HepG2 (cell line): ENCODE measurements around the gene CCNI2. TPM values are rescaled to one million over a fixed set of nuclear protein-coding genes. Genes with fewer than 3 reads are reported as not detected.

ENCODE experiments used
- ATAC-seq: fragments of 200-7000 bp; cut with Tn5 transposase; 3 replicates; pipeline ENCODE4 v1.9.1; 2020; ENCODE audit warnings: mild to moderate bottlenecking, moderate library complexity
- BruUV-seq: library from RNA; stranded (reverse); fragments of 400-500 nt; replicated peaks from 2 replicates; lab custom pipeline; 2021; lab: Mats Ljungman, UMichigan
- CTCF ChIA-PET: fragments of 300-600 bp; formaldehyde crosslinking; extraction: SDS; loops from one replicate; lab custom pipeline; 2021; ENCODE audit warnings: low total read pairs, inconsistent platforms, low intra/inter-chr PET ratio; lab: Yijun Ruan, JAX
- POLR2A ChIA-PET: fragments of 350-600 bp; sonication (Branson Sonifier 250); formaldehyde crosslinking; loops from one replicate; lab custom pipeline; 2020; ENCODE audit warnings: antibody characterized with exemption, inconsistent platforms; lab: Yijun Ruan, JAX
- DNase-seq: peaks from one replicate; pipeline ENCODE4 v3.0.0-alpha.2; 2015; ENCODE audit warnings: low spot score
- FAIRE-seq: peaks from 3 replicates; lab custom pipeline; 2011; peaks lifted over from hg19 to GRCh38; lab: Jason Lieb, UNC
- H2AFZ ChIP-seq: one replicate; pipeline ENCODE4 v1.6.1; 2011; ENCODE audit warnings: low read length, inconsistent platforms
- H3K27ac ChIP-seq: fragments of 300-600 bp; 3 replicates; pipeline ENCODE4 v1.8.0; 2011; ENCODE audit warnings: mixed run types, mild to moderate bottlenecking, mixed read lengths, low read length, inconsistent platforms; ENCODE audit not compliant: insufficient read depth; ENCODE audit errors: extremely low read length
- H3K27me3 ChIP-seq, 2 experiments: fragments of 200-600 bp in 1 of 2; 2 replicates in 1 of 2; 3 replicates in 1 of 2; pipeline versions ENCODE4 v1.6.0 to v1.8.0; 2011; ENCODE audit warnings: low read length in 2 of 2, mild to moderate bottlenecking in 2 of 2, moderate library complexity in 2 of 2, inconsistent platforms in 1 of 2; ENCODE audit not compliant: insufficient read depth in 2 of 2, control insufficient read depth in 1 of 2
- H3K36me3 ChIP-seq, 2 experiments: fragments of 200-600 bp in 1 of 2; replicated peaks in 1 of 2; 2 replicates in 1 of 2; 3 replicates in 1 of 2; pipeline versions ENCODE4 v1.5.1 to v1.8.0; 2011; ENCODE audit warnings: low read length in 2 of 2, inconsistent platforms in 1 of 2; ENCODE audit not compliant: insufficient read depth in 2 of 2, control insufficient read depth in 1 of 2
- H3K4me1 ChIP-seq: 2 replicates; pipeline ENCODE4 v1.5.1; 2012; ENCODE audit warnings: low read length, inconsistent platforms; ENCODE audit not compliant: insufficient read depth
- H3K4me2 ChIP-seq: 2 replicates; pipeline ENCODE4 v1.6.0; 2011; ENCODE audit warnings: low read depth, low read length, inconsistent platforms
- H3K4me3 ChIP-seq, 3 experiments: fragments of 200-600 bp in 1 of 3; sonication (generic), shearing (Covaris generic) in 1 of 3; replicated peaks in 1 of 3; 2 replicates each; pipeline ENCODE4 v1.5.1; 2011 to 2016; ENCODE audit warnings: low read length in 3 of 3, inconsistent platforms in 2 of 3, low read depth in 2 of 3, mild to moderate bottlenecking in 2 of 3, control low read depth in 1 of 3, mixed read lengths in 1 of 3; ENCODE audit not compliant: insufficient read depth in 1 of 3
- H3K79me2 ChIP-seq: one replicate; pipeline ENCODE4 v1.6.1; 2011; ENCODE audit warnings: low read length, inconsistent platforms; ENCODE audit not compliant: insufficient read depth
- H3K9ac ChIP-seq: 2 replicates; pipeline ENCODE4 v1.6.0; 2011; ENCODE audit warnings: mild to moderate bottlenecking, low read depth, low read length, inconsistent platforms; ENCODE audit not compliant: insufficient read depth
- H3K9me3 ChIP-seq: 2 replicates; pipeline ENCODE4 v1.5.1; 2012; ENCODE audit warnings: mild to moderate bottlenecking, low read length
- H4K20me1 ChIP-seq: 2 replicates; pipeline ENCODE4 v1.6.0; 2011; ENCODE audit warnings: inconsistent platforms, mild to moderate bottlenecking, low read length, moderate library complexity; ENCODE audit not compliant: insufficient read depth
- GATAD1 ChIP-seq: IDR thresholded peaks from 2 replicates; pipeline ENCODE4 v1.6.1; 2016; ENCODE audit warnings: missing genetic modification reagents, missing compliant biosample characterization
- PHB2 ChIP-seq: fragments of 450-650 bp; IDR thresholded peaks from 2 replicates; pipeline ENCODE4 v1.6.1; 2018; ENCODE audit not compliant: partially characterized antibody
- ZBTB38 ChIP-seq: sonication (generic); formaldehyde crosslinking; IDR thresholded peaks from 2 replicates; pipeline ENCODE4 v1.5.1; 2020; ENCODE audit warnings: mild to moderate bottlenecking, missing genetic modification reagents
- ZFY ChIP-seq: sonication (generic); formaldehyde crosslinking; IDR thresholded peaks from 2 replicates; pipeline ENCODE4 v1.4.0; 2020; ENCODE audit warnings: missing genetic modification reagents
- ZNF382 ChIP-seq: sonication (generic); formaldehyde crosslinking; IDR thresholded peaks from 2 replicates; pipeline ENCODE4 v1.5.0; 2020; ENCODE audit warnings: missing genetic modification reagents, mild to moderate bottlenecking, borderline replicate concordance
- ZNF557 ChIP-seq: sonication (generic); formaldehyde crosslinking; IDR thresholded peaks from 2 replicates; pipeline ENCODE4 v1.4.0; 2020; ENCODE audit warnings: missing genetic modification reagents
- WGBS: methylation state at CpG from one replicate; pipeline ENCODE4 v1.1.6; 2017; ENCODE audit warnings: low lambda C conversion rate; 5-methylcytosine and 5-hydroxymethylcytosine counted together
- in situ Hi-C: cut with HindIII; loops from 2 replicates; pipeline ENCODE4 v1.10.0; 2017; ENCODE audit warnings: low pct_unique_long_range_greater_than_20kb; ENCODE audit not compliant: extremely low pct_ligation_motif_present
- intact Hi-C: fragments of 100-400 bp; cut with micrococcal nuclease; formaldehyde crosslinking; loops from one replicate; pipeline ENCODE4 v1.10.0; 2022; ENCODE audit not compliant: unreplicated experiment
- polyA plus RNA-seq, 8 experiments: library from polyadenylated mRNA; depleted of rRNA in 3 of 8; stranded (reverse) in 7 of 8; unstranded in 1 of 8; fragments of >200 nt; fragmentation: Illumina TruSeq in 4 of 8; extraction: Trizol in 4 of 8; gene quantifications; 2 replicates each; pipeline versions ENCODE4 v1.2.1 to v1.2.3, GENCODE V29; 2011 to 2016; ENCODE audit warnings: low read depth in 4 of 8, missing spikeins in 1 of 8, mixed read lengths in 1 of 8; ENCODE audit not compliant: insufficient read depth in 1 of 8
- total RNA-seq, 5 experiments: library from RNA; depleted of rRNA; stranded (reverse); fragments of >200 nt; fragmentation: Illumina TruSeq; extraction: Trizol; gene quantifications; 2 replicates each; pipeline ENCODE4 v1.2.3, GENCODE V29; 2016; ENCODE audit warnings: low read depth in 1 of 5
- TF ChIP-seq, protein P1 (sequence below): sonication (generic); formaldehyde crosslinking; IDR thresholded peaks from 2 replicates; pipeline ENCODE4 v1.5.0; 2020; ENCODE audit warnings: mild to moderate bottlenecking, missing genetic modification reagents, borderline replicate concordance
- TF ChIP-seq, protein P2 (sequence below): sonication (generic); formaldehyde crosslinking; IDR thresholded peaks from 2 replicates; pipeline ENCODE4 v1.5.1; 2020; ENCODE audit warnings: mild to moderate bottlenecking, missing genetic modification reagents, borderline replicate concordance
- TF ChIP-seq, protein P3 (sequence below): IDR thresholded peaks from 2 replicates; pipeline ENCODE4 v1.4.0; 2020; ENCODE audit warnings: mild to moderate bottlenecking, missing genetic modification reagents

CCNI2 gene
- total and polyA plus RNA-seq, 2 of the 13 experiments (the other 11 are each of a cell fraction or from before 2014, with no cell fraction given) = not detected

DNA sequence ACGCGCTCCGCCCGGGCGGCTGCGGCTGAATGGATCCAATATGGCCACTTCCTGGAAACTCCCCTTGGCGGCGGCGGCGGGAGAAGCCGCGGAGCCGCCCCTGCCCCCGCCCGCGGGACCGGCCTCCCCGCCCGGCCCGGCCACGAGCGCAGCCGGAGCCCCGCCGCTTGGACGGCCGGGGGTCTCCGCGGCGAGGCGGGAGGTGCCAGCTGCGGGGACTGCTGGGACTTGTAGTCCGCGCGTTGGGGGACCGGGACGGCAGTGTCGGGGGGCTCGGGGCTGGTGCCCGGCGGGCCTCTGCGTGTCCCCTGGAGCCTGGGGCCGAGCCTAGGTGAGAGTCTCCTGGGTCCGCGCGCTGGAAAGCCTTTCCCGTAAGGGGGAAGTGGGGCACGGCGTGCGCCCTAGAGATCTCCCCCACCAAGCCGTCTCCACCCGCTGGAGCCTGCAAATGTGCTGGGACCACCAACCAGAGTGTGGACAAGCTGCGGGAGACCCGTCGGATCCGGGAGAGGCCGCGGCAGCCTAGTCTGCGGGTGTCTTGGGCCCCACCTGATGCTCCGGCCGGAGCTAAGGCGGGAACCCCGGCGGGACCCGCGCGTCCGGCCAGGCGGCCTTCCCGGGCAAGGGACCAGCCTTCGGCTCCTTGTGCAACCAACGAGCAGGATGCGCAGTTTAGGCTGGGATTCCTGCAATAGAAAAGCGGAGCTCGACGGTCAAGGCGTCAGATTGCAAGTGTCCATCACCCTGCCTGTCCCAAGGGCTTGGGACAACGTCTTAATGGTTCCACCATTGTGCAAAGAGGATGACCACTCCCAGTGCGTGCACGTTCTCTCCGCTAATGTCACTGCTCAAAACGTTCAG lies 30.2 kb downstream of the CCNI2 start, which contains the start of gene SEPTIN8 (continued):
- TF ChIP-seq, protein P1, sequence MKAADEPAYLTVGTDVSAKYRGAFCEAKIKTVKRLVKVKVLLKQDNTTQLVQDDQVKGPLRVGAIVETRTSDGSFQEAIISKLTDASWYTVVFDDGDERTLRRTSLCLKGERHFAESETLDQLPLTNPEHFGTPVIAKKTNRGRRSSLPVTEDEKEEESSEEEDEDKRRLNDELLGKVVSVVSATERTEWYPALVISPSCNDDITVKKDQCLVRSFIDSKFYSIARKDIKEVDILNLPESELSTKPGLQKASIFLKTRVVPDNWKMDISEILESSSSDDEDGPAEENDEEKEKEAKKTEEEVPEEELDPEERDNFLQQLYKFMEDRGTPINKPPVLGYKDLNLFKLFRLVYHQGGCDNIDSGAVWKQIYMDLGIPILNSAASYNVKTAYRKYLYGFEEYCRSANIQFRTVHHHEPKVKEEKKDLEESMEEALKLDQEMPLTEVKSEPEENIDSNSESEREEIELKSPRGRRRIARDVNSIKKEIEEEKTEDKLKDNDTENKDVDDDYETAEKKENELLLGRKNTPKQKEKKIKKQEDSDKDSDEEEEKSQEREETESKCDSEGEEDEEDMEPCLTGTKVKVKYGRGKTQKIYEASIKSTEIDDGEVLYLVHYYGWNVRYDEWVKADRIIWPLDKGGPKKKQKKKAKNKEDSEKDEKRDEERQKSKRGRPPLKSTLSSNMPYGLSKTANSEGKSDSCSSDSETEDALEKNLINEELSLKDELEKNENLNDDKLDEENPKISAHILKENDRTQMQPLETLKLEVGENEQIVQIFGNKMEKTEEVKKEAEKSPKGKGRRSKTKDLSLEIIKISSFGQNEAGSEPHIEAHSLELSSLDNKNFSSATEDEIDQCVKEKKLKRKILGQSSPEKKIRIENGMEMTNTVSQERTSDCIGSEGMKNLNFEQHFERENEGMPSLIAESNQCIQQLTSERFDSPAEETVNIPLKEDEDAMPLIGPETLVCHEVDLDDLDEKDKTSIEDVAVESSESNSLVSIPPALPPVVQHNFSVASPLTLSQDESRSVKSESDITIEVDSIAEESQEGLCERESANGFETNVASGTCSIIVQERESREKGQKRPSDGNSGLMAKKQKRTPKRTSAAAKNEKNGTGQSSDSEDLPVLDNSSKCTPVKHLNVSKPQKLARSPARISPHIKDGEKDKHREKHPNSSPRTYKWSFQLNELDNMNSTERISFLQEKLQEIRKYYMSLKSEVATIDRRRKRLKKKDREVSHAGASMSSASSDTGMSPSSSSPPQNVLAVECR (CRISPR knock-in tag) = peak; percentile 36; the same call in 1 of the 2 replicates
- TF ChIP-seq ZFY (CRISPR knock-in tag) = peak; percentile 65

DNA sequence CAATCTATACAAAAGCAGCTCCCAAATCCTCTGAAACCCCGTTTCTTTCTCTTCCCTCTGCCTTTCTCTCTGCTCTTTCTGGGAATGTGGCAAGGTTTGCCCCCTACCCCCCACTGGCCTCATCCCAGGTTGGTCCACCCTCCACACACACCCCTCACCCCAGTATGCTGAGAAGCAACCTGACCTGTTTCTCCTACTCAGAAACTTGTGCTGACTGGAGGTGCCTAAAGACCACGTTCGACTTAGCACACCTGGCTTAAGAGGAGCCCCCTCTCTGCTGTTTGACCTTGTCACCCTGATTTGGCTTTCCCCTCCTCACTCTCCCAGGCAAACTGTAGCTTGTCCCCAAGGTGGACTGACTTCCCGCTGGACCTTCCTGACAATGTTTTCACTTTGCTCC lies 30.9 kb downstream of the CCNI2 start:
- Histone ChIP-seq H3K4me3 (peak overlapping the region in 2 of 3 experiments; percentile 66 to 93; a peak in 4 of 6 replicates), H3K9ac (no peak overlapping the region), H3K9me3 (no peaks in the 10 kb centered on the region), H3K79me2 (peaks cover 32% of the 10 kb centered on the region)
- no peak for DNase-seq
- in situ Hi-C loops = no loop called here
- no peak for TF ChIP-seq ZNF557
- no peak for TF ChIP-seq ZBTB38 (CRISPR knock-in tag)
- TF ChIP-seq ZNF382 (CRISPR knock-in tag) = no peak
- 0 out of 2 replicates have a peak, but pooled peaks have one; percentile 3 for TF ChIP-seq GATAD1 (CRISPR knock-in tag)
- no peak for TF ChIP-seq PHB2
- TF ChIP-seq, protein P2, sequence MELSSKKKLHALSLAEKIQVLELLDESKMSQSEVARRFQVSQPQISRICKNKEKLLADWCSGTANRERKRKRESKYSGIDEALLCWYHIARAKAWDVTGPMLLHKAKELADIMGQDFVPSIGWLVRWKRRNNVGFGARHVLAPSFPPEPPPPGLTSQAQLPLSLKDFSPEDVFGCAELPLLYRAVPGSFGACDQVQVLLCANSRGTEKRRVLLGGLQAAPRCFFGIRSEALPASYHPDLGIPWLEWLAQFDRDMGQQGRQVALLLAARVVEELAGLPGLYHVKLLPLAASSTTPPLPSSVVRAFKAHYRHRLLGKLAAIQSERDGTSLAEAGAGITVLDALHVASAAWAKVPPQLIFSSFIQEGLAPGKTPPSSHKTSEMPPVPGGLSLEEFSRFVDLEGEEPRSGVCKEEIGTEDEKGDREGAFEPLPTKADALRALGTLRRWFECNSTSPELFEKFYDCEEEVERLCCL = no peak
- TF ChIP-seq, protein P3, sequence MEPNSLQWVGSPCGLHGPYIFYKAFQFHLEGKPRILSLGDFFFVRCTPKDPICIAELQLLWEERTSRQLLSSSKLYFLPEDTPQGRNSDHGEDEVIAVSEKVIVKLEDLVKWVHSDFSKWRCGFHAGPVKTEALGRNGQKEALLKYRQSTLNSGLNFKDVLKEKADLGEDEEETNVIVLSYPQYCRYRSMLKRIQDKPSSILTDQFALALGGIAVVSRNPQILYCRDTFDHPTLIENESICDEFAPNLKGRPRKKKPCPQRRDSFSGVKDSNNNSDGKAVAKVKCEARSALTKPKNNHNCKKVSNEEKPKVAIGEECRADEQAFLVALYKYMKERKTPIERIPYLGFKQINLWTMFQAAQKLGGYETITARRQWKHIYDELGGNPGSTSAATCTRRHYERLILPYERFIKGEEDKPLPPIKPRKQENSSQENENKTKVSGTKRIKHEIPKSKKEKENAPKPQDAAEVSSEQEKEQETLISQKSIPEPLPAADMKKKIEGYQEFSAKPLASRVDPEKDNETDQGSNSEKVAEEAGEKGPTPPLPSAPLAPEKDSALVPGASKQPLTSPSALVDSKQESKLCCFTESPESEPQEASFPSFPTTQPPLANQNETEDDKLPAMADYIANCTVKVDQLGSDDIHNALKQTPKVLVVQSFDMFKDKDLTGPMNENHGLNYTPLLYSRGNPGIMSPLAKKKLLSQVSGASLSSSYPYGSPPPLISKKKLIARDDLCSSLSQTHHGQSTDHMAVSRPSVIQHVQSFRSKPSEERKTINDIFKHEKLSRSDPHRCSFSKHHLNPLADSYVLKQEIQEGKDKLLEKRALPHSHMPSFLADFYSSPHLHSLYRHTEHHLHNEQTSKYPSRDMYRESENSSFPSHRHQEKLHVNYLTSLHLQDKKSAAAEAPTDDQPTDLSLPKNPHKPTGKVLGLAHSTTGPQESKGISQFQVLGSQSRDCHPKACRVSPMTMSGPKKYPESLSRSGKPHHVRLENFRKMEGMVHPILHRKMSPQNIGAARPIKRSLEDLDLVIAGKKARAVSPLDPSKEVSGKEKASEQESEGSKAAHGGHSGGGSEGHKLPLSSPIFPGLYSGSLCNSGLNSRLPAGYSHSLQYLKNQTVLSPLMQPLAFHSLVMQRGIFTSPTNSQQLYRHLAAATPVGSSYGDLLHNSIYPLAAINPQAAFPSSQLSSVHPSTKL (CRISPR knock-in tag) = no peak
- TF ChIP-seq, all 625 proteins: peak for 1
- 85% methylated on average over 4 of the region's 4 CpGs for WGBS
- POLR2A ChIA-PET = interaction anchor here (2.8 to 4.2 kb wide), 2 partner anchors 29 to 42 kb away, joined by 10 to 21 read pairs; no protein-coding TSS in a partner anchor
- H3K4me1 ChIP-seq = peaks cover 40% of the 10 kb centered on the region
- H4K20me1 ChIP-seq = no peaks in the 10 kb centered on the region
- ATAC-seq = no peak
- no peaks in the 10 kb centered on the region for H3K36me3 ChIP-seq
- CTCF ChIA-PET = no interaction called here
- H3K27ac ChIP-seq = no peak overlapping the region
- intact Hi-C loops = no loop called here
- no peak overlapping the region for H2AFZ ChIP-seq
- no peaks in the 10 kb centered on the region for H3K27me3 ChIP-seq
- FAIRE-seq = no peak
- BruUV-seq = no TSS peak
- H3K4me2 ChIP-seq = peak overlapping the region; percentile 74
